Stimulated activated CD8-positive, alpha-beta memory T cell treated with anti-CD3 and anti-CD28 coated beads, Interleukin-2, amount 100 ng/mL, for 48 hours (primary cell): Measurements from ENCODE around the gene B3GAT3.
A peak's percentile ranks its signal among the peaks of the same experiment; 100 is the strongest.
"Not testable (repeated sequence)": the region's sequence is repeated elsewhere in the genome, so short reads cannot be mapped to it uniquely, and the experiment has no call there.

Experiments
- DNase-seq, 2 donors: peaks; one replicate each; pipeline ENCODE4 v3.0.0-alpha.2; 2020; ENCODE audit warnings: low read depth in 2 of 2

B3GAT3 gene

DNA sequence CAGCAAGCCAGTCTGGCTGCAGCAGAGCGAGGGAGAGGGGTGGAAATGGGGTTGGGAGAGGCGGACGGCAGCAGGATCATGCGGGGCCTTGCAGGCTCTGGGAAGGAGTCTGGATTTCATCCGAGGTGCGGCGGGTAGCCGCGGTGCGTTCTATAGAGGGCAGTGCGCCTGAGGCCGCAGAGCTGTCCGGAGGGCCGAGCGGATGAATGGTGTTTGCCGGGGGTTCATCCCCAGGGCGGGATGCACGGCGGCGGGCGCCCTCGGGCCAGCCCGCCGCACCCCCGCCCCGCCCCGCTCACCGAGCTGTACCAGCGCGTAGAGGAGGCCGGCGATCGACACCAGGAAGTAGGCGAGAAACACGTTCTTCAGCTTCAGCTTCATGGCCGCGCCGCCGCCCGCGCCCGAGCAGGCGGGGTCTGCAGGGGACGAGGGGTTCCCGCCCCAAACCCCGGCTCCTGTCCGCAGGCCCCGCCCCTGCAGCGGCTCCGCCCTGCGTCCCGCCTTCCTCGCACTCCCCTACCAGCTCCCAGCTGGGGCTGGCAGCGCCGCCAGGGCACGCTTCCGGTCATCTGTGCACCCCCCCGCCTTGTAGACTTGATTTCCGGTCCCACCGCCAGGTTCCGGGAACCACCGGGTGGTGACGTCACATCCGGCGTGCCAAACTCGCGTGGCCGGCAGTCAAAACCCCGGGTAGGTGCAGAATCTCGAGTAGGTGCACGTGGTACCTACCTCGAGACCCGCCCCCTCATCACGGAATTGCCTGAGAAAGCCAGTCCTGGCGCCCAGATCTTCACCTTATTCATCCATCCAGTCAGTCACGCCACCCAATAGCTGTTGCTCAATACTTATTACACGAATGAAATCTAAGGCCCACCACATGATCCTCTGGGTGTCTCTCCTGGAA is at the start of gene B3GAT3:
Gene B3GAT3, minus strand, starts transcription at position 420 of the 904 bp plus-strand sequence. Its CDS starts 39 bp downstream, at position 381.
- peak; percentile 95 to 96 for DNase-seq

DNA sequence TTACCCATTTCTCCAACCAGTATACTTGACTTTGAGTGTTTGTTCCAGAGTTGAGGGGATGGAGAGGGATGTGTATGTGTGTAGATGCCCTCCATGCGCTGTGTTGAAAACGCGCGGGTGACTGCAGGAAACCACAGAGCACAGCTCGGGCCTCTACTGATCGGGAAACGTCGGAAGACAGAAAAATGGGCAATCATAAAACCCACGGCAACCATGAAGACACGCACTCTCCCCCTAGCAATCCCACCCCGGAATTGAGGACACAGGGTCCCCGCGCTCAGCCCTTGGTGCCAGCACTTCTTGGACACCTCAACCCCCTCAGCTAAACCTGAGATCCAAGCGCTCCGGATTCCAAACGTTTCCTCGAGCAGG is 49.4 kb upstream of the B3GAT3 start:
- DNase-seq = no peak

GRCh38 chr11:62669420-62670161 is 47.8 kb upstream of the B3GAT3 start:
- DNase-seq = no peak

DNA sequence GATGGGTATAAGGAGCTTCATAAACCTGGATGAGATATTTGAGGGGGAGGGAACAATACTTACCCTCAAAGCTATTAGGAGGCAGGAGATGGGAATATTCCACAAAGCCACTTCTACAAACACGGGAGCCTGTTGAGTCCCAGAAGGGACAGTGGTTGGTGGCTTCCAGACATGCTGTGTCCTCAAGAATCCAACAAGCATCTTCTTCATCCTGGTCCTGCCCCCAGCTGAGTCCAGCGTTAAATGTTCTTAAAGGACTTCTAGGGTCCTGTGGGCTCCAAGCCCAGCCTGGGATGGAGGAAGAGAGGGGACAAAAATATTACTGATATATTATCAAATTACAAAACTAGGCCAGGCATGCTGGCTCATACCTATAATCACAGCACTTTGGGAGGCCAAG is 45.7 kb upstream of the B3GAT3 start:
- DNase-seq = no peak

DNA sequence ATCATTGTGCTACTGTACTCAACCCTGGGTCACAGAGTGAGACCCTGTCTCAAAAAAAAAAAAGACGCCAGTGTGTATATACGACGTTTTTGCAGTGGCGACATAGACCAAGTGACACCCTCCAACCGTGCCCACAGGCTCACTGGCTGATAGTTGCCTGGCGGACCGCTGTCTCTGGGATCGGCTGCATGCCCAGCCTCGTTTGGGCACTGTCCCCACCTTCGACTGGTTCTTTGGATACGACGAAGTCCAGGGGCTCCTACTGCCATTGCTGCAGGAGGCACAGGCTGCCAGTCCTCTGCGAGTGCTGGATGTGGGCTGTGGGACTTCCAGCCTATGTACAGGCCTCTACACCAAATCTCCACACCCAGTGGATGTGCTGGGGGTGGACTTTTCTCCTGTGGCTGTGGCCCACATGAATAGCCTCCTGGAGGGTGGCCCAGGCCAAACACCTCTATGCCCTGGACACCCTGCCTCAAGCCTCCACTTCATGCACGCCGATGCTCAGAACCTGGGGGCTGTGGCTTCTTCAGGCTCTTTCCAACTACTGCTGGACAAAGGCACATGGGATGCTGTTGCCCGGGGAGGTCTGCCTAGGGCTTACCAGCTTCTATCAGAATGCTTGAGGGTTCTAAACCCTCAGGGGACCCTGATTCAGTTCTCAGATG is 44.6 kb upstream of the B3GAT3 start:
- no peak for DNase-seq

- DNase-seq = peak; percentile 50 to 57
Observed at GRCh38 chr11:62665599-62666258, 43.9 kb upstream of the B3GAT3 start.

DNA sequence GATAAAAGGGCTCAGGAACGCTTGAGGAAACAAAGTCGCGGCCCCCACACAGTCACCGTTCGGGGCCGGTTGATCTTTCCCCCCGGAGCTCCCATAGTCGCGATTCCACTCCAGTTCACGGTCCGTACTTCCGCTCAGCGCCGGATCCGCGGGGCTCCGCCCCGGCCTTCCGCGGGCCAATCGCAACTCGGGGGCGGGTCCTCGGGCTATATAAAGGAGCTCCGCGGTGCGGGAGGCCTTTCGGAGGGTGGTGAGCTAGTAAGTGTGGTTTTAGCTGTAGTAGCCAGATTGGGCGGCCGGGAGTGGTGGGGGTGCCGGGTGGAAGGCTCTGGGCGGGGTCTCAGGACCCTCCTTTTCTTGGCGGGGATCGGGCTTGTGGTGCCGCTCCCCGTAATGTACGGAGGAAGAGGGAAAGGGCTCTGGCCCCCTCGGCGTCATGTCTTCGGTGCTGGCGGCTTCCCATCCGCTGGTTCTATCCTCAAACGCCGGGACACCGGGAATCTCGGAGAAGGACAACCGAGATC is 43.4 kb upstream of the B3GAT3 start, which contains the start of the genes C11orf98 and CSKMT:
Gene C11orf98, minus strand, starts transcription at position 136 of the 524 bp plus-strand sequence. Its CDS starts 41 bp downstream, at position 95.
Gene CSKMT, plus strand, starts transcription at position 238 of the 524 bp plus-strand sequence. CDS start 568 bp downstream, outside the sequence.
- peak; percentile 91 to 93 for DNase-seq

DNA sequence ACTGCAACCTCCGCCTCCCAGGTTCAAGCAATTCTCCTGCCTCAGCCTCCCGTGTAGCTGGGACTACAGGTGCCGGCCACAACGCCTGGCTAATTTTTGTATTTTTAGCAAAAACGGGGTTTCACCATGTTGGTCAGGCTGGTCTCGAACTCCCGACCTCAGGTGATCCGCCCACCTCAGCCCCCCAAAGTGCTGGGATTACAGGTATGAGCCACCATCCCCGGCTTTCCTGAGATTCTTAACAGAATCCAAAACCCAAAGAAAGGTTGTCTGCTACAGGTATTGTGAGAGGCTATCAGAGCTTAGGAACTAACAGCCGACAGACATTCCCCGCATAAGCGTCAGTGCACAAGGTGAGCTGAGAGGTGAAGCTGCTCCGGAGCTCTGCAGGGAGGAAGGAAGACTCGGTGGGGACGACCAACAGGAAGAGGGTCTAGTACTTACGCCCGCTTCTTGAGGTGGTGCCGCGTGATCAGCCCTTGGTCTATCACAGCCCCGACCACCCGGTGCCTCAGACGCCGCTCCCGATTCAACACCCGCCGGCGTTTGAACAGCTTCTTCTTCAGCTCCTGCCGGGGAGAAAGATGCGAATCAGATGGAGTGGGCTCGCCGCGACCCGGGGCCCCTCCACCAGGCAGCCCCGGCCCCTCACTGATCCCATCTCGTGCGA is 42.8 kb upstream of the B3GAT3 start:
- DNase-seq = peak in 1 of 2 donors; percentile 46

- DNase-seq = no peak
Observed at GRCh38 chr11:62656796-62657429, 35.1 kb upstream of the B3GAT3 start.

GRCh38 chr11:62654297-62654696 is 32.5 kb upstream of the B3GAT3 start:
- DNase-seq = no peak

DNA sequence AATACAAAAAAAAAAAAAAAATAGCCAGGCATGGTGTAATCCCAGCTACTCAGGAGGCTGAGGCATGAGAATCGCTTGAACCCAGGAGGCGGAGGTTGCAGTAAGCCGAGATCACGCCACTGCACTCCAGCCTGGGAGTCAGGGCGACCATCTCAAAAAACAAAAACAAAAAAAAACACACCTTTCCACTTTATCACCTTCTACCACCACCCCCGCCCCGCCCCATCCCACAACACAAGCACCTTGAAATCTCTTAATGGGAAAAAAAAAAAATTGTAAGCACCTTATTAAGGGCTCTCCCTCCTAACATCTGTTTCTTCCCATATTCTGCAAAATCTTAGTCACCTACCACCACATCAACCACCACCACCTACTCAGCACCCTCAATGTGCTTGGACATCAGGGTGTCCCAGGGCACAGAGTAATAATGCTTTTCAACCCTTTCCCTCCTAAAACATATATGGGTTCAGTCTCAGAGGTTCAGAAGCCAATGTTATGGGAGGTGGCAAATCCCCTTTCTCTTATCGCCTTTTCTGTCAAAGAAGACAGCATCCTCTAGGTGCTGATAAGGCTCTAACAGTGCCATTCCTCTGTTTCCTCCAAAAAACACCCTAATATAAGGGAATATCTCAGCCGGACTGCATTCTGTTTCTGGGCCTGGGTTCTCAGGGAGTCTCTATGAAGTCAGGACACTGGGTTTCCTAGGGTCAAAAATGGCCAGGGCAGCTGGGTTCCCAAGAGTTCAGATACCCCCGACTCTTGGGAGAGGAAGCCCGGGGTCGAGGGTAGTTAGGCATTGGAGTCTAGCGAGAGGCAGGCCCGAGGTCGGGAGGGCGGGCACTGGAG is 30.6 kb upstream of the B3GAT3 start:
- no peak for DNase-seq

DNA sequence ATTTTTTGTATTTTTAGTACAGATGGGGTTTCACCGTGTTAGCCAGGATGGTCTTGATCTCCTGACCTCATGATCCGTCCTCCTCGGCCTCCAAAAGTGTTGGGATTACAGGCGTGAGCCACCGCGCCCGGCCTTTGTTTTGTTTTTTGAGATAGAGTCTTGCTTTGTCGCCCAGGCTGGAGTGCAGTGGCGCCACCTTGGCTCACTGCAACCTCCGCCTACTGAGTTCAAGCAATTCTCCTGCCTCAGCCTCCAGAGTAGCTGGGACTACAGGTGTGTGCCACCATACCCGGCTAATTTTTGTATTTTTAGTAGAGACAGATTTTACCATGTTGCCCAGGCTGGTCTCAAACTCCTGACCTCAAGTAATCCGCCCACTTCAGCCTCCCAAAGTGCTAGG is 28.5 kb upstream of the B3GAT3 start:
- DNase-seq = not testable (repeated sequence)

- DNase-seq = no peak
Observed at GRCh38 chr11:62649486-62649885, 27.7 kb upstream of the B3GAT3 start.

DNA sequence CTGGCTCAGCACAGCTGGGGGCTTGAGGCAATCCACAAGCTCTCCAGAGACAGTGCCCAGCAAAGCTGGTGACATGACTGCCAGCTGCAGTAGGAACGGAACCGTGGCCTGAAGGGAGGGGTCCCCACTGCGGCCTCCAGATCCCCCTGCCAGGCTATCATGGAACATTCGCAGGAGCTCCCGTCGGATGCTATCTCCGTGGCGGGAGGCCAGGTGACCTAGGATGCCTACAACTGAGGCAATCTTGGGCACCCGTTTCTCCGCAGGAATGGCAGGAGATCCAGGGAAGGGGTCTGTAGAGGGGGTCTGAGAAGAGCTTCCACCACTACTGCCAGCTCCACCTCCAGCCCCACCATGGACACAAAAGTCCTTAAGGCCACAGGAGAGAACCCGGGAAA is 27.2 kb upstream of the B3GAT3 start:
- no peak for DNase-seq

DNA sequence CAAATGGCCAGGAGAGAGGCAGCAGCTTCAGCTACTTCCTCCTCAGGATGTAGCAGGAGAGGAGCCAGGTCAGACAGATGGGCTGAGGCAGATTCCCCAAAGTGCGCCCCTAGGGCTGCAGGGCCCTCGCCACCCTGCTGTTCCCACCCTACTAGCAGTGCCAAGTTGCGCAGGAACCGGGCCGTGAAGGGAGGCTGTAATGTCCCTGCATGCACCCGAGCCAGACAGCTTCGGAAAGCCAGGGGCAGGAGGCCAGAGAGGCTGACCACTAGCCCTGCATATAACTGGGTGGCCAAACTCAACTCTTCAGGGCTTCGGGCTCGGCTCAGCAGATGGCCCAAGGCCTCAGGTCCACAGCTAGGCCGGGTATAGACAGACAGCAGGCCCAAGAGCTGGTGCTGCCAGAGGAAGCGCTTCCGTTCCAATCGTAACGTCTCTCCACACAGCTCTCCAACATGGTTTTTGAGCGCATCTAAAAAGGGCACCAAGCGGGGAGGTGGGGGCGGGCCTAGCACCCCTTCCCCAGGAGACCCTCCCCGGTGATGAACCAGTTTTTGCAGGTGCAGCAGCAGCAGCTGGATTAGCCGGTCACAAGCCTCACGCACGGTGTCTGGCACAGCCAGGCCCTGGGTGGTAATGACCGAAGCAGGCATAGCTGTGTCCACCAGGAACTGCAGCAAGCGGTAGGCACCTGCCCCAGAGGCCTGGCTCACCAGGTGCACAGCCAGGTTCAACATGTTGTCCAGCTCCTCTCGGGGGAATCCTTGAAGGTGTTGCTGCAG is 26.6 kb upstream of the B3GAT3 start:
- no peak for DNase-seq

- no peak for DNase-seq
Observed at GRCh38 chr11:62647609-62648005, 25.8 kb upstream of the B3GAT3 start.

- no peak for DNase-seq
Observed at GRCh38 chr11:62646825-62647608, 25.2 kb upstream of the B3GAT3 start.
